IMR-90 (cell line): ENCODE measurements around the gene C15orf39. TPM values are rescaled to one million over a fixed set of nuclear protein-coding genes. Genes with fewer than 3 reads are reported as not detected.

Experiments used
- ATAC-seq: fragments of 200-7000 bp; cut with Tn5 transposase; 2 replicates; pipeline ENCODE4 v1.9.1; 2020; ENCODE audit warnings: low read depth, mild to moderate bottlenecking, moderate library complexity
- BruUV-seq: library from RNA; stranded (reverse); fragments of 400-500 nt; replicated peaks from 2 replicates; lab custom pipeline; 2021; lab: Mats Ljungman, UMichigan
- CTCF ChIA-PET: fragments of 300-600 bp; formaldehyde crosslinking; extraction: SDS; loops from one replicate; lab custom pipeline; 2021; ENCODE audit warnings: antibody characterized with exemption; lab: Yijun Ruan, JAX
- POLR2A ChIA-PET: fragments of 300-600 bp; sonication (Branson Sonifier 250); formaldehyde crosslinking; loops from one replicate; lab custom pipeline; 2022; ENCODE audit warnings: antibody characterized with exemption; ENCODE audit not compliant: unreplicated experiment; lab: Charles Lee
- DNase-seq: peaks from one replicate; pipeline ENCODE4 v3.0.0; 2013
- H2AFZ ChIP-seq: replicated peaks from 2 replicates; pipeline ENCODE3; 2013; ENCODE audit warnings: low read length, mild to moderate bottlenecking; ENCODE audit not compliant: poor library complexity
- H2AK5ac ChIP-seq: 2 replicates; pipeline ENCODE4 v1.6.1; 2013; ENCODE audit warnings: low read depth, low read length, inconsistent platforms
- H2AK9ac ChIP-seq: replicated peaks from 2 replicates; pipeline ENCODE3; 2013; ENCODE audit warnings: mild to moderate bottlenecking, low read depth, low read length, moderate library complexity; ENCODE audit not compliant: poor library complexity
- H2BK120ac ChIP-seq: 2 replicates; pipeline ENCODE4 v1.6.1; 2013; ENCODE audit warnings: low read depth, low read length, inconsistent platforms
- H2BK15ac ChIP-seq: 3 replicates; pipeline ENCODE4 v1.6.1; 2013; ENCODE audit warnings: low read depth, low read length, inconsistent platforms
- H2BK20ac ChIP-seq: 2 replicates; pipeline ENCODE4 v1.6.1; 2013; ENCODE audit warnings: low read depth, mild to moderate bottlenecking, inconsistent platforms, low read length, moderate library complexity
- H2BK5ac ChIP-seq: 2 replicates; pipeline ENCODE4 v1.6.1; 2013; ENCODE audit warnings: mild to moderate bottlenecking, low read depth, low read length, inconsistent platforms; ENCODE audit not compliant: poor library complexity, severe bottlenecking
- H3K14ac ChIP-seq: replicated peaks from 2 replicates; pipeline ENCODE4 v1.6.1; 2013; ENCODE audit warnings: low read depth, low read length, inconsistent platforms
- H3K18ac ChIP-seq: 2 replicates; pipeline ENCODE4 v1.6.1; 2013; ENCODE audit warnings: low read depth, low read length, control low read depth
- H3K23ac ChIP-seq: 2 replicates; pipeline ENCODE4 v1.6.1; 2013; ENCODE audit warnings: low read depth, low read length, inconsistent platforms
- H3K27ac ChIP-seq: 2 replicates; pipeline ENCODE4 v1.5.1; 2013; ENCODE audit warnings: mild to moderate bottlenecking, control low read depth, low read length; ENCODE audit not compliant: insufficient read depth
- H3K27me3 ChIP-seq: 2 replicates; pipeline ENCODE4 v1.6.1; 2013; ENCODE audit warnings: low read length; ENCODE audit not compliant: control insufficient read depth, insufficient read depth
- H3K36me3 ChIP-seq: 2 replicates; pipeline ENCODE4 v1.6.1; 2013; ENCODE audit warnings: low read length, mixed read lengths; ENCODE audit not compliant: control insufficient read depth, insufficient read depth
- H3K4ac ChIP-seq: 2 replicates; pipeline ENCODE4 v1.6.1; 2013; ENCODE audit warnings: low read depth, low read length, inconsistent platforms
- H3K4me1 ChIP-seq: 2 replicates; pipeline ENCODE4 v1.6.1; 2013; ENCODE audit warnings: low read length, mixed read lengths; ENCODE audit not compliant: control insufficient read depth, insufficient read depth
- H3K4me2 ChIP-seq: 2 replicates; pipeline ENCODE4 v1.6.1; 2013; ENCODE audit warnings: low read depth, mild to moderate bottlenecking, control low read depth, low read length, moderate library complexity
- H3K4me3 ChIP-seq: 2 replicates; pipeline ENCODE4 v1.5.1; 2013; ENCODE audit warnings: low read depth, mild to moderate bottlenecking, control low read depth, low read length, moderate library complexity; ENCODE audit not compliant: insufficient read depth
- H3K56ac ChIP-seq: 2 replicates; pipeline ENCODE4 v1.6.1; 2013; ENCODE audit warnings: low read length, inconsistent platforms; ENCODE audit not compliant: insufficient read depth; ENCODE audit errors: extremely low read depth
- H3K79me1 ChIP-seq, 2 experiments: 2 replicates each; pipeline ENCODE4 v1.6.1; 2013; ENCODE audit warnings: low read length in 2 of 2, inconsistent platforms in 1 of 2, low read depth in 1 of 2
- H3K9ac ChIP-seq: 2 replicates; pipeline ENCODE4 v1.6.1; 2013; ENCODE audit warnings: low read depth, low read length, control low read depth
- H3K9me1 ChIP-seq: 2 replicates; pipeline ENCODE4 v1.6.1; 2013; ENCODE audit warnings: low read length, inconsistent platforms; ENCODE audit not compliant: insufficient read depth
- H3K9me3 ChIP-seq: 2 replicates; pipeline ENCODE4 v1.6.1; 2013; ENCODE audit warnings: low read length; ENCODE audit not compliant: control insufficient read depth, insufficient read depth
- H4K20me1 ChIP-seq: 2 replicates; pipeline ENCODE4 v1.6.1; 2013; ENCODE audit warnings: low read length, inconsistent platforms; ENCODE audit not compliant: insufficient read depth
- H4K5ac ChIP-seq: 2 replicates; pipeline ENCODE4 v1.6.1; 2013; ENCODE audit warnings: mild to moderate bottlenecking, low read depth, low read length, control low read depth
- H4K8ac ChIP-seq, 2 experiments: 2 replicates each; pipeline ENCODE4 v1.6.1; 2013; ENCODE audit warnings: low read depth in 2 of 2, low read length in 2 of 2, control low read depth in 1 of 2, inconsistent platforms in 1 of 2
- H4K91ac ChIP-seq: 2 replicates; pipeline ENCODE4 v1.6.1; 2013; ENCODE audit warnings: low read depth, low read length, inconsistent platforms; ENCODE audit not compliant: insufficient read depth
- BHLHE40 ChIP-seq: fragments of 150-350 bp; IDR thresholded peaks from 2 replicates; pipeline ENCODE4 v1.6.1; 2016; ENCODE audit warnings: mild to moderate bottlenecking, low read depth, low read length
- CEBPB ChIP-seq: IDR thresholded peaks from 2 replicates; pipeline ENCODE4 v1.6.1; 2012; ENCODE audit warnings: low read depth, low read length, improper control_type of control experiment
- CHD1 ChIP-seq: IDR thresholded peaks from 2 replicates; pipeline ENCODE4 v1.6.1; 2012; ENCODE audit warnings: low read depth, low read length, improper control_type of control experiment
- CTCF ChIP-seq: conservative IDR thresholded peaks from 2 replicates; pipeline ENCODE4 v1.5.1; 2012; ENCODE audit warnings: mild to moderate bottlenecking, low read depth, low read length, improper control_type of control experiment
- ELK1 ChIP-seq: fragments of 150-350 bp; IDR thresholded peaks from 2 replicates; pipeline ENCODE4 v1.6.1; 2016; ENCODE audit warnings: low read depth, mild to moderate bottlenecking, low read length, moderate library complexity, borderline replicate concordance
- FOS ChIP-seq: fragments of 150-350 bp; IDR thresholded peaks from 2 replicates; pipeline ENCODE4 v1.6.1; 2016; ENCODE audit warnings: low read depth, low read length
- MAFK ChIP-seq: IDR thresholded peaks from 2 replicates; pipeline ENCODE4 v1.6.1; 2012; ENCODE audit warnings: low read depth, low read length, improper control_type of control experiment
- MAZ ChIP-seq: IDR thresholded peaks from 2 replicates; pipeline ENCODE4 v1.6.1; 2012; ENCODE audit warnings: low read depth, mild to moderate bottlenecking, low read length, improper control_type of control experiment, moderate library complexity, borderline replicate concordance
- MXI1 ChIP-seq: IDR thresholded peaks from 2 replicates; pipeline ENCODE4 v1.6.1; 2012; ENCODE audit warnings: low read depth, mild to moderate bottlenecking, low read length, moderate library complexity, borderline replicate concordance
- POLR2A ChIP-seq: IDR thresholded peaks from 2 replicates; pipeline ENCODE4 v1.6.1; 2012; ENCODE audit warnings: mild to moderate bottlenecking, low read depth, low read length
- RAD21 ChIP-seq: IDR thresholded peaks from 2 replicates; pipeline ENCODE4 v1.6.1; 2012; ENCODE audit warnings: low read length, improper control_type of control experiment
- RFX5 ChIP-seq: IDR thresholded peaks from 2 replicates; pipeline ENCODE4 v1.8.0; 2012; ENCODE audit warnings: low read depth, mild to moderate bottlenecking, low read length, moderate library complexity
- SMC3 ChIP-seq: fragments of 150-350 bp; IDR thresholded peaks from 2 replicates; pipeline ENCODE4 v1.6.1; 2016; ENCODE audit warnings: low read depth, mild to moderate bottlenecking, antibody characterized with exemption, low read length, moderate library complexity
- USF2 ChIP-seq: fragments of 150-350 bp; IDR thresholded peaks from 2 replicates; pipeline ENCODE4 v1.6.1; 2017; ENCODE audit warnings: mild to moderate bottlenecking, antibody characterized with exemption, low read length, low read depth
- WGBS, 2 experiments: methylation state at CpG; one replicate each; pipeline versions ENCODE4 v1.1.5 to v1.1.7; 2013; ENCODE audit warnings: missing lambda C conversion rate in 2 of 2; ENCODE audit not compliant: insufficient read length in 1 of 2; ENCODE audit errors: extremely low coverage in 2 of 2; 5-methylcytosine and 5-hydroxymethylcytosine counted together
- dilution Hi-C: fragments of 300-500 bp; cut with HindIII; formaldehyde crosslinking; loops from one replicate; pipeline ENCODE4 v1.14.3; 2018; ENCODE audit warnings: low sequenced_read_pairs; ENCODE audit not compliant: unreplicated experiment
- in situ Hi-C: fragments of 300-500 bp; cut with MboI; formaldehyde crosslinking; loops from 3 replicates; pipeline ENCODE4 v1.14.3; 2019; ENCODE audit warnings: low sequenced_read_pairs, inconsistent platforms, mixed read lengths
- intact Hi-C: fragments of 100-400 bp; cut with micrococcal nuclease; formaldehyde crosslinking; loops from 2 replicates; pipeline ENCODE4 v1.10.0; 2022
- polyA plus RNA-seq, 3 experiments: library from polyadenylated mRNA; depleted of rRNA; stranded (reverse); fragments of >200 nt; gene quantifications; 2 replicates each; pipeline ENCODE4 v1.2.3, GENCODE V29; 2012; ENCODE audit warnings: low replicate concordance in 1 of 3
- total RNA-seq: library from RNA; depleted of rRNA; stranded (reverse); fragments of >200 nt; gene quantifications from 2 replicates; pipeline ENCODE4 v1.2.3, GENCODE V29; 2012

C15orf39 gene
- total and polyA plus RNA-seq, 2 of the 4 experiments (the other 2 are of a cell fraction) = 1.3 to 5.7 TPM

GRCh38 chr15:75204340-75205063 is 2.8 kb downstream of the C15orf39 start:
- Histone ChIP-seq H3K4ac (no peak overlapping the region), H3K4me2 (no peak overlapping the region; the same call in 1 of the 2 replicates), H3K56ac (no peak overlapping the region), H2BK20ac (no peak overlapping the region), H2BK5ac (no peak overlapping the region), H2AK5ac (peak overlapping the region; percentile 87; the same call in 1 of the 2 replicates), H2AK9ac (peak overlapping the region; percentile 90), H3K18ac (no peak overlapping the region), H4K91ac (no peak overlapping the region), H3K36me3 (peaks cover 33% of the 10 kb centered on the region), H3K9me1 (no peaks in the 10 kb centered on the region), H2BK15ac (no peak overlapping the region), H3K27ac (no peak overlapping the region), H3K9ac (no peak overlapping the region; the same call in 1 of the 2 replicates), H3K4me3 (no peak overlapping the region), H3K27me3 (peaks cover 10% of the 10 kb centered on the region), H3K9me3 (no peaks in the 10 kb centered on the region), H3K23ac (no peak overlapping the region), H2BK120ac (no peak overlapping the region), H3K79me1 (peaks cover 12 to 68% of the 10 kb centered on the region in 2 experiments; a peak in 3 of 4 replicates), H3K4me1 (peaks cover 8% of the 10 kb centered on the region; the same call in 1 of the 2 replicates), H2AFZ (peak overlapping the region; percentile 81), H4K5ac (no peak overlapping the region), H4K20me1 (peaks cover 72% of the 10 kb centered on the region), H3K14ac (no peak overlapping the region), H4K8ac (no peak overlapping the region)
- ChIA-PET CTCF (interaction anchor here (0.6 to 1.9 kb wide), 9 partner anchors 25 to 175 kb away, joined by 3 to 14 read pairs (median 4); no protein-coding TSS in a partner anchor), POLR2A (no interaction called here)
- DNase-seq (peak; percentile 87), ATAC-seq (peak; percentile 71)
- dilution Hi-C loops (no loop called here), intact Hi-C loops (loop anchor here (1.0 to 5.0 kb wide), 5 partner anchors 175 to 432 kb away; no protein-coding TSS in a partner anchor), in situ Hi-C loops (loop anchor here (5.0 kb wide), 1 partner anchor 177 kb away; no protein-coding TSS in a partner anchor)
- 59% methylated on average over 2 of the region's 10 CpGs; no CpG with 5 or more reads in 1 of the 2 experiments for WGBS, 2 experiments
- no TSS peak for BruUV-seq
- no peak for TF ChIP-seq FOS
- TF ChIP-seq POLR2A = peak; percentile 63
- TF ChIP-seq CTCF = peak; percentile 99
- TF ChIP-seq RFX5 = no peak
- no peak for TF ChIP-seq MAFK
- peak; percentile 99 for TF ChIP-seq RAD21
- no peak for TF ChIP-seq CHD1
- no peak for TF ChIP-seq ELK1
- TF ChIP-seq BHLHE40 = 0 out of 2 replicates have a peak, but pooled peaks have one; percentile 41
- peak; percentile 48; the same call in 1 of the 2 replicates for TF ChIP-seq USF2
- peak; percentile 99 for TF ChIP-seq SMC3
- TF ChIP-seq MAZ = peak; percentile 98
- TF ChIP-seq MXI1 = peak; percentile 98
- TF ChIP-seq CEBPB = no peak
